GM12875 (cell line): ENCODE data around the gene SF3A1.

Experiments
- H3K4me3 ChIP-seq: one replicate; pipeline ENCODE4 v1.5.1; 2011; ENCODE audit warnings: low read depth, low read length, control low read depth
- TF ChIP-seq, protein P1 (sequence below): IDR thresholded peaks from 2 replicates; pipeline ENCODE4 v1.5.1; 2011; ENCODE audit warnings: low read depth, mild to moderate bottlenecking, control low read depth, inconsistent platforms, low read length, moderate library complexity, borderline replicate concordance; ENCODE audit not compliant: insufficient read depth

SF3A1 gene

DNA sequence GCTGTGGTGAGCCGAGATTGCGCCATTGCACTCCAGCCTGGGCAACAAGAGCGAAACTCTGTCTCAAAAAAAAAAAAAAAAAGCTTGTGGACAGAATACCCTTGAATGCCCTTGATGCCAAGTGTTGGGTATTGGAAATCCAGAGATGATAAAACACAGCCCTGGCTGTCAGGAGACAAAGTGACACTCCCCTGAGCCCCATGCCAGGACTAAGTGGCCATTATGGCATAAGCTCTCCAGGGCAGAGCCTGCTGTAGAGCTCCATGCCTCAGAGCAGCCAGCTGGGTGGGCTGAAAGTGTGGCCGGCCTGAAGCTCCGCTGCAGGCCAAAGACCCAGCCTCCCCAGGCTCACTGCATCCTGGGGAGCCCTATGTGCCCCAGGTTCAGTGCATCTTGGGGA is 25.6 kb upstream of the SF3A1 start:
- no peak overlapping the region for H3K4me3 ChIP-seq
- TF ChIP-seq, protein P1, sequence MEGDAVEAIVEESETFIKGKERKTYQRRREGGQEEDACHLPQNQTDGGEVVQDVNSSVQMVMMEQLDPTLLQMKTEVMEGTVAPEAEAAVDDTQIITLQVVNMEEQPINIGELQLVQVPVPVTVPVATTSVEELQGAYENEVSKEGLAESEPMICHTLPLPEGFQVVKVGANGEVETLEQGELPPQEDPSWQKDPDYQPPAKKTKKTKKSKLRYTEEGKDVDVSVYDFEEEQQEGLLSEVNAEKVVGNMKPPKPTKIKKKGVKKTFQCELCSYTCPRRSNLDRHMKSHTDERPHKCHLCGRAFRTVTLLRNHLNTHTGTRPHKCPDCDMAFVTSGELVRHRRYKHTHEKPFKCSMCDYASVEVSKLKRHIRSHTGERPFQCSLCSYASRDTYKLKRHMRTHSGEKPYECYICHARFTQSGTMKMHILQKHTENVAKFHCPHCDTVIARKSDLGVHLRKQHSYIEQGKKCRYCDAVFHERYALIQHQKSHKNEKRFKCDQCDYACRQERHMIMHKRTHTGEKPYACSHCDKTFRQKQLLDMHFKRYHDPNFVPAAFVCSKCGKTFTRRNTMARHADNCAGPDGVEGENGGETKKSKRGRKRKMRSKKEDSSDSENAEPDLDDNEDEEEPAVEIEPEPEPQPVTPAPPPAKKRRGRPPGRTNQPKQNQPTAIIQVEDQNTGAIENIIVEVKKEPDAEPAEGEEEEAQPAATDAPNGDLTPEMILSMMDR: no peak

DNA sequence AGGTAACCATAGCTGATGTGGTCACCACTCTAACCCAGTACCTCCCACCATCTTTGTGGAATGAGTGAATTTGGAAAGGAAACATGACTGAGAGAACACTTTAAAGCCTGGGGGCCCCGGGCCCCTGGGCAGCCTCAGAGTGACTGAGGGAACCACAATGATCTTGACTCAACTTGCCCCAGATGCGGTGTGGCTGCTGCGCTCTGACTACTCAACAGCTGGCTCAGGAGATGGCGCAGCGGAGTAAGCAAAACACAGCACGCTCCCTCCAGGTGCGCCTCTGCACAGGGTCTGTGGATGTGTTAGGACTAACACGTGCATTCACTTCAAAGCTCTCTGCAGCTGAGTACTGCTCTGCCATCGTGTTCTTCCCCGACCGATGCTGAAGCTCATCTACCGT is 24.6 kb upstream of the SF3A1 start:
- TF ChIP-seq, protein P1: no peak
- H3K4me3 ChIP-seq: no peak overlapping the region

DNA sequence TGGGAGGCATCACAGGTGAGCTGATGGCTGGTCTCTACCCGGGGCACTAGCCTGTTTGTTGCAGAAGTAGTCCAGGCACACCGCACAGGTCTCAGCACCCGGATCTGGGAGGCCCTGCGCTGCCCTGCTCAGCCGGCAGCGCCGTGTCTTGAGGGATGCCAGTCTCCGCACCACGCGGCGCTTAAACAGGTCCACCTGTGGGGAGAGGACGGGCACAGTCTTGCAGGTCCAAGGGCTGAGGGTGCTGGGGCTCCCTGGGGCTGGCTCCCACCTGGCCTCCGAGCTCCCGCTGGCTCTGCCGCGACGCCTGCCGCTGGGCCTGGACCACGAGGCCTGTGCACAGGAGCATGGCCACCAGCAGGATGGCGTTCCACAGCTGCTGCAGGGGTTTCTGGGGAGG is 23.3 kb upstream of the SF3A1 start:
- no peak overlapping the region for H3K4me3 ChIP-seq
- TF ChIP-seq, protein P1: no peak

DNA sequence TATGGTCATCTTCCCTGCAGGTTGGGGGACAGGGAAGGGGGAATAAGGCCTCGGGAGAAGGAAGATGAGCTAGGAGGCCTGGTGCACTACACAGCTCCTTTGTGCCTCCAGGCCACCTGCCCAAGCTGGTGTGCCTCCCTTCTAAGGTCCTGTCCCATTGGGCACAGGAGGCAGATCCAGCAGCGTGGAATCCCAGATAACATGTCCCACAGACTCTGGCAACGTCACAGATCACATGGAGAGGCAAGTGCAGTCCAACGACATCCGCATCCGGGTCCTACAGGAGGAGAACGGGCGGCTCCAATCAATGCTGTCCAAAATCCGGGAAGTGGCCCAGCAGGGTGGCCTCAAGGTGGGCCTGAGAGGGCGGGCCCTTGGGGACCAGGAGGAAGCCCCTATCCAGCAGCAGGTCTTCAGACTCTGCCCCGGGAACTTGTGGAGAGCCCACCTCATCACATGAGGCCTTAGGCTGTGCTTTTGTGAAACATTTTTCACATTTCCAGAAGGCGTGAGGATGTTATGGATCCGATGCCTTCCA is 18.7 kb upstream of the SF3A1 start:
- no peak overlapping the region for H3K4me3 ChIP-seq
- TF ChIP-seq, protein P1: no peak

DNA sequence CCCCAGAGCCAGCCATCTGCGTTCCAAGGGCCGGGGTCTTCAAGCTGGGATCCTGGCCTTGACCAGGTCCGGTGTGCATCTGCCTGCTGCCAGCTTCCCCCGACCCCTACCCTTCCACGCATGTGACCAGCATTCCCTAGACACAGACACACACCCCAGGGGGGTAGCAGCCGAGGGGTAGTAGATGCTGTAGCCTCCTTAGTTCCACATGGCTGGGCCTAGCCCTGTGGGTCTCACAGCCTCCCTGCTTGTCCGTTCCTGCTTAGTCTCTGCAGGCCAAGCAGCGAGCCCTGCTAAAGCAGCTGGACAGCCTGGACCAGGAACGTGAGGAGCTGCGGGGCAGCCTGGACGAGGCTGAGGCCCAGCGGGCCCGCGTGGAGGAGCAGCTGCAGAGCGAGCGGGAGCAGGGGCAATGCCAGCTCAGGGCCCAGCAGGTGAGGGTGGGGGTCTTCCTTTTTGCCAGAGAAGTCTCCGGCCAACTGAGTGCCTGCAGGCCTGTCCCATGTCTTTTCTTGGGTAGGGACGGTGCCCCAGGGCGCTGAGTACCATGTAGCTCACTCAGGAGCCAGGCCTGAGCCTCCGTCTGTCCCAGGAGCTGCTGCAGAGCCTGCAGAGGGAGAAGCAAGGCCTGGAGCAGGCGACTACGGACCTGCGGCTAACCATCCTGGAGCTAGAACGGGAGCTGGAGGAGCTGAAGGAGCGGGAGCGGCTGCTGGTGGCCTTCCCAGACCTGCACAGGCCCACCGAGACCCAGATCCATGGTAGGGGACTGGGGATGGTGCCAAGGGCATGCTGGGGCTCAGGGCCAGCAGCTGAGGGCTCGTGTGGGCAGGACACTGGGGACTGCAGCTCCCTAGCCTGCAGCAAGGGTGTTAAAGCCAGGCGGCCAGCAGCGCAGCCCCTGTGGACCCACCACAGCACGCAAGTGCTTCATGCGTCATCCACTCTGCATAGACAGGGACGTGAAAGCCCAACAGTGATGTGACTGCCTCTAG is 16.9 kb upstream of the SF3A1 start:
- no peak overlapping the region for H3K4me3 ChIP-seq
- TF ChIP-seq, protein P1: no peak

DNA sequence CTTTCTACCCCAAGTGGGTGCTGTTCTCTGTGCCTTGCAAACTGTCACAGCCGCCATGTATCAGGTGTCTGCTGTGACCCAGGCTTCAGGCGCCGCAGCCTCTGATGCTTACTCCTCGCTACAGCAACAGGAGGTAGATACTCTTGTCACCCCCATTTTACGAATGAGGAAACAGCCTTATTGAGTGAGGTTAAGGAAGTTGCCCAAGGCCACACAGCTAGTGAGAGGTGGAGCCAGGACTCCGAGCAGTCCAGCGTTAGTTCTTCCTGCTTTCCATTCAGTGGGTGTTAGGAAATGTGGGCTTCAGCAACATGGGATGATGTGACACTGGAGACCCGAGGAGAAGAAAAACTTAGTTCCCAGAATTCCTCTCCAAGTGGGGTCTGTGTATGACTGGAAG is 16.2 kb upstream of the SF3A1 start:
- TF ChIP-seq, protein P1: no peak

DNA sequence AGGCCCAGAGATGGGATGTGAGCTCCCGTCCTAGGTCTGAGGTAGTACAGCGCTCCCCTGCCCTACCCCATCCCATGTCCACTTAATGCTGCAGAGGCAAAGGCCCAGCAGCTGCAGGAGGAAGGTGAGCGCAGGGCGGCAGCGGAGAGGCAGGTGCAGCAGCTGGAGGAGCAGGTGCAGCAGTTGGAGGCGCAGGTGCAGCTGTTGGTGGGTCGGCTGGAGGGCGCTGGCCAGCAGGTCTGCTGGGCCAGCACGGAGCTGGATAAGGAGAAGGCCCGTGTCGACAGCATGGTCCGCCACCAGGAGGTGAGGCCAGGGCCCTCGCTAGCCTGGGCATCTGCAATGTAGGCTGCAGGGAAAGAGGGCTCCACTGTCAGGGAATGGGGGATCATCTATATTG is 15.3 kb upstream of the SF3A1 start:
- TF ChIP-seq, protein P1: no peak

More for the DNA sequence above, 16.2 kb upstream of the SF3A1 start:
- no peak overlapping the region for H3K4me3 ChIP-seq

More for the DNA sequence above, 15.3 kb upstream of the SF3A1 start:
- no peak overlapping the region for H3K4me3 ChIP-seq
